CD4-positive, alpha-beta T cell (primary cell): Measurements from ENCODE around the gene PPARG. TPM values are rescaled to one million over a fixed set of nuclear protein-coding genes. Genes with fewer than 3 reads are reported as not detected.

Experiments
- ATAC-seq: fragments of 200-7000 bp; cut with Tn5 transposase; one replicate; pipeline ENCODE4 v1.10.0; 2022; ENCODE audit warnings: mild to moderate bottlenecking; ENCODE audit not compliant: poor library complexity
- CTCF ChIA-PET: fragments of 350-600 bp; sonication (Branson Sonifier 250); formaldehyde crosslinking; loops from one replicate; lab custom pipeline; 2021; ENCODE audit warnings: antibody characterized with exemption, inconsistent platforms; lab: Charles Lee
- POLR2A ChIA-PET: fragments of 350-600 bp; sonication (Branson Sonifier 250); formaldehyde crosslinking; loops from one replicate; lab custom pipeline; 2021; ENCODE audit warnings: antibody characterized with exemption, inconsistent platforms; lab: Charles Lee
- DNase-seq, 14 experiments: peaks; one replicate each; pipeline ENCODE4 v3.0.0-alpha.2; 2013 to 2020; ENCODE audit warnings: mixed read lengths in 2 of 14
- H3K27ac ChIP-seq, 2 donors: one replicate each; pipeline versions ENCODE4 v1.5.1 to v1.7.0; 2013; ENCODE audit warnings: low read length in 2 of 2, low read depth in 1 of 2, mild to moderate bottlenecking in 1 of 2
- H3K27me3 ChIP-seq, 2 experiments: 1 replicate in 1 of 2; 2 replicates in 1 of 2; pipeline versions ENCODE4 v1.6.1 to v1.7.0; 2013; ENCODE audit warnings: low read length in 2 of 2, control low read depth in 1 of 2, mild to moderate bottlenecking in 1 of 2, moderate library complexity in 1 of 2; ENCODE audit not compliant: insufficient read depth in 2 of 2, control insufficient read depth in 1 of 2
- H3K36me3 ChIP-seq: one replicate; pipeline ENCODE4 v1.6.1; 2013; ENCODE audit warnings: low read length, control low read depth; ENCODE audit not compliant: insufficient read depth
- H3K4me1 ChIP-seq: one replicate; pipeline ENCODE4 v1.6.1; 2013; ENCODE audit warnings: low read length, control low read depth; ENCODE audit not compliant: insufficient read depth
- H3K4me3 ChIP-seq: one replicate; pipeline ENCODE4 v1.5.1; 2013; ENCODE audit warnings: mild to moderate bottlenecking, low read length, moderate library complexity
- H3K9me3 ChIP-seq, 2 experiments: 1 replicate in 1 of 2; 2 replicates in 1 of 2; pipeline versions ENCODE4 v1.6.1 to v1.7.0; 2013; ENCODE audit warnings: low read length in 2 of 2, mild to moderate bottlenecking in 2 of 2, control low read depth in 1 of 2, moderate library complexity in 1 of 2; ENCODE audit not compliant: control insufficient read depth in 1 of 2, insufficient read depth in 1 of 2
- H3K27ac Mint-ChIP-seq: one replicate; pipeline ENCODE4 v1.8.0; 2020; ENCODE audit warnings: mixed read lengths
- H3K27me3 Mint-ChIP-seq: one replicate; pipeline ENCODE4 v1.8.0; 2021; ENCODE audit warnings: mixed read lengths
- H3K36me3 Mint-ChIP-seq: one replicate; pipeline ENCODE4 v1.8.0; 2021; ENCODE audit warnings: low read depth, mixed read lengths
- H3K4me1 Mint-ChIP-seq: one replicate; pipeline ENCODE4 v1.8.0; 2021; ENCODE audit warnings: low read depth, mixed read lengths
- H3K4me3 Mint-ChIP-seq: one replicate; pipeline ENCODE4 v1.8.0; 2020; ENCODE audit warnings: mild to moderate bottlenecking, mixed read lengths
- H3K9me3 Mint-ChIP-seq: one replicate; pipeline ENCODE4 v1.8.0; 2020; ENCODE audit warnings: mixed read lengths
- CTCF ChIP-seq: fragments of 200-600 bp; IDR thresholded peaks from one replicate; pipeline ENCODE4 v1.8.0; 2022; ENCODE audit warnings: antibody characterized with exemption, mild to moderate bottlenecking
- intact Hi-C, 2 experiments: fragments of 100-400 bp; cut with DNase I in 1 of 2; cut with micrococcal nuclease in 1 of 2; formaldehyde crosslinking; loops; one replicate each; pipeline versions ENCODE4 v1.15.1 to v1.9.0; 2023 to 2025; cut with DNase I, micrococcal nuclease
- polyA plus RNA-seq, 2 donors: library from polyadenylated mRNA; unstranded; fragments of 120-200 nt; gene quantifications; one replicate each; pipeline ENCODE4 v1.2.1, GENCODE V29; 2013
- total RNA-seq, 174 experiments: library from RNA in 2 of 174; stranded (reverse) in 2 of 174; gene quantifications; one replicate each; pipeline ENCODE4 v1.2.3 and lab custom pipeline; 2021 to 2026

Gene PPARG
- total RNA-seq (under 1 TPM; 0.27 to 0.75 TPM), total RNA-seq (lab: John Stamatoyannopoulos, UW) (0 to 8.9 (median 0.82) reads per million in 172 experiments)
- 0.24 TPM for polyA plus RNA-seq (2013, experiment 1 of 2)
- polyA plus RNA-seq (2013, experiment 2 of 2): 0.48 TPM

- H3K36me3 Mint-ChIP-seq: no peaks in the 10 kb centered on the region
- ATAC-seq (no peak), DNase-seq (peak in 3 of 14 experiments; percentile 3 to 14 (median 13))
- ChIA-PET CTCF (no interaction called here), POLR2A (no interaction called here)
- peaks cover 3% of the 10 kb centered on the region for H3K9me3 Mint-ChIP-seq
- TF ChIP-seq CTCF: no peak
- H3K4me1 Mint-ChIP-seq: peaks cover 11% of the 10 kb centered on the region
- Histone ChIP-seq H3K4me3 (peak within 1 kb of the TSS; percentile 20), H3K27ac (no peak within 1 kb of the TSS), H3K9me3 (peaks cover 3 to 5% of the 10 kb centered on the region in 2 experiments), H3K4me1 (peaks cover 12% of the 10 kb centered on the region), H3K36me3 (no peaks in the 10 kb centered on the region), H3K27me3 (peaks cover 14 to 48% of the 10 kb centered on the region in 2 experiments)
- intact Hi-C loops: no loop called here
- H3K27ac Mint-ChIP-seq: no peak within 1 kb of the TSS
- H3K27me3 Mint-ChIP-seq: peaks cover 47% of the 10 kb centered on the region
- H3K4me3 Mint-ChIP-seq: peak within 1 kb of the TSS; percentile 2
Observed at GRCh38 chr3:12288182-12289129, at the start of gene PPARG. PPARG (plus strand) TSS chr3:12289070; CDS start chr3:12379712, 90,642 bp downstream.

- H3K36me3 Mint-ChIP-seq: no peaks in the 10 kb centered on the region
- H3K4me3 Mint-ChIP-seq: no peak overlapping the region
- H3K4me3 ChIP-seq: no peak overlapping the region
- ChIA-PET CTCF (no interaction called here), POLR2A (no interaction called here)
- H3K4me1 Mint-ChIP-seq: no peaks in the 10 kb centered on the region
- H3K27me3 ChIP-seq: peaks cover 0 to 3% of the 10 kb centered on the region in 2 experiments
- no peaks in the 10 kb centered on the region for H3K4me1 ChIP-seq
- intact Hi-C loops: no loop called here
- no peaks in the 10 kb centered on the region for H3K36me3 ChIP-seq
- H3K9me3 ChIP-seq: no peaks in the 10 kb centered on the region
- H3K27ac Mint-ChIP-seq: no peak overlapping the region
- H3K27me3 Mint-ChIP-seq: peaks cover 15% of the 10 kb centered on the region
- TF ChIP-seq CTCF: no peak
- ATAC-seq (no peak), DNase-seq (no peak)
- no peaks in the 10 kb centered on the region for H3K9me3 Mint-ChIP-seq
- no peak overlapping the region for H3K27ac ChIP-seq
Observed at GRCh38 chr3:12239301-12239700, 49.6 kb upstream of the PPARG start.

- H3K4me1 ChIP-seq: no peaks in the 10 kb centered on the region
- Mint-ChIP-seq H3K27ac (no peak overlapping the region), H3K9me3 (no peaks in the 10 kb centered on the region), H3K27me3 (peaks cover 25% of the 10 kb centered on the region), H3K4me1 (no peaks in the 10 kb centered on the region), H3K36me3 (no peaks in the 10 kb centered on the region), H3K4me3 (no peak overlapping the region)
- ChIA-PET CTCF (no interaction called here), POLR2A (no interaction called here)
- ATAC-seq: no peak
- DNase-seq: no peak
- peaks cover 4 to 8% of the 10 kb centered on the region in 2 experiments for H3K27me3 ChIP-seq
- no peak overlapping the region for H3K4me3 ChIP-seq
- H3K27ac ChIP-seq: no peak overlapping the region
- no peak for TF ChIP-seq CTCF
- H3K36me3 ChIP-seq: no peaks in the 10 kb centered on the region
- intact Hi-C loops: no loop called here
- no peaks in the 10 kb centered on the region for H3K9me3 ChIP-seq
Observed at GRCh38 chr3:12242772-12243171, 46.1 kb upstream of the PPARG start.
